C4-2B (cell line): ENCODE measurements around the gene ZNF644.

Experiments
- H3K27ac ChIP-seq: fragments of 450-650 bp; 2 replicates; pipeline ENCODE4 v1.5.1; 2017
- CTCF ChIP-seq: fragments of 450-650 bp; conservative IDR thresholded peaks from 2 replicates; pipeline ENCODE4 v1.5.1; 2017; ENCODE audit warnings: mild to moderate bottlenecking
- ZFX ChIP-seq: fragments of 450-650 bp; IDR thresholded peaks from 2 replicates; pipeline ENCODE4 v1.6.1; 2017

ZNF644 gene

GRCh38 chr1:90993245-90993644 lies 28.6 kb downstream of the ZNF644 start:
- TF ChIP-seq ZFX (no peak), CTCF (no peak)
- no peak overlapping the region for H3K27ac ChIP-seq

GRCh38 chr1:90990779-90991178 lies 31.1 kb downstream of the ZNF644 start:
- no peak overlapping the region for H3K27ac ChIP-seq
- TF ChIP-seq ZFX = no peak
- TF ChIP-seq CTCF = no peak

- TF ChIP-seq CTCF (no peak), ZFX (no peak)
- no peak overlapping the region for H3K27ac ChIP-seq
Observed at GRCh38 chr1:90989990-90990389, 31.8 kb downstream of the ZNF644 start.

GRCh38 chr1:90989302-90989701 lies 32.5 kb downstream of the ZNF644 start:
- no peak overlapping the region for H3K27ac ChIP-seq
- TF ChIP-seq ZFX (no peak), CTCF (no peak)

- TF ChIP-seq CTCF (no peak), ZFX (no peak)
- H3K27ac ChIP-seq = no peak overlapping the region
Observed at GRCh38 chr1:90987841-90988240, 34.0 kb downstream of the ZNF644 start.

- no peak for TF ChIP-seq ZFX
- no peak for TF ChIP-seq CTCF
- H3K27ac ChIP-seq = no peak overlapping the region
Observed at GRCh38 chr1:90986953-90987352, 34.9 kb downstream of the ZNF644 start.

GRCh38 chr1:90977522-90977921 lies 44.3 kb downstream of the ZNF644 start:
- no peak overlapping the region for H3K27ac ChIP-seq
- TF ChIP-seq ZFX (no peak), CTCF (no peak)
